HepG2 (cell line): ENCODE measurements around the gene STX1B. TPM values are rescaled to one million over a fixed set of nuclear protein-coding genes. Genes with fewer than 3 reads are reported as not detected.

Experiments used
- CENPT ChIP-seq: sonication (generic); formaldehyde crosslinking; IDR thresholded peaks from 2 replicates; pipeline ENCODE4 v1.8.0; 2022; ENCODE audit warnings: low read depth, mild to moderate bottlenecking, moderate library complexity, missing genetic modification reagents
- GATAD1 ChIP-seq: IDR thresholded peaks from 2 replicates; pipeline ENCODE4 v1.6.1; 2016; ENCODE audit warnings: missing genetic modification reagents, missing compliant biosample characterization
- MTA3 ChIP-seq: sonication (generic); formaldehyde crosslinking; IDR thresholded peaks from 2 replicates; pipeline ENCODE4 v1.4.0; 2020; ENCODE audit warnings: missing genetic modification reagents
- NFKBIZ ChIP-seq: IDR thresholded peaks from 2 replicates; pipeline ENCODE4 v1.6.1; 2018; ENCODE audit warnings: missing genetic modification reagents, missing compliant biosample characterization
- NFRKB ChIP-seq: fragments of 450-650 bp; IDR thresholded peaks from 2 replicates; pipeline ENCODE4 v1.6.1; 2017
- PATZ1 ChIP-seq: sonication (generic); formaldehyde crosslinking; IDR thresholded peaks from 2 replicates; pipeline ENCODE4 v1.4.0; 2020; ENCODE audit warnings: missing genetic modification reagents
- TOE1 ChIP-seq: sonication (generic); formaldehyde crosslinking; IDR thresholded peaks from 2 replicates; pipeline ENCODE4 v1.4.0; 2020; ENCODE audit warnings: mild to moderate bottlenecking, missing genetic modification reagents
- ZHX1 ChIP-seq: sonication (generic); formaldehyde crosslinking; IDR thresholded peaks from 2 replicates; pipeline ENCODE4 v1.8.1; 2022; ENCODE audit warnings: low read depth, mild to moderate bottlenecking, missing genetic modification reagents
- ZNF354B ChIP-seq: sonication (generic); formaldehyde crosslinking; IDR thresholded peaks from 2 replicates; pipeline ENCODE4 v1.8.0; 2022; ENCODE audit warnings: mild to moderate bottlenecking, missing genetic modification reagents
- ZNF552 ChIP-seq: sonication (generic); formaldehyde crosslinking; IDR thresholded peaks from 2 replicates; pipeline ENCODE4 v1.9.0; 2022; ENCODE audit warnings: missing genetic modification reagents, mild to moderate bottlenecking, borderline replicate concordance
- ZNF574 ChIP-seq: sonication (generic); formaldehyde crosslinking; IDR thresholded peaks from 2 replicates; pipeline ENCODE4 v1.4.0; 2020; ENCODE audit warnings: missing genetic modification reagents
- ZNF609 ChIP-seq: sonication (generic); formaldehyde crosslinking; IDR thresholded peaks from 2 replicates; pipeline ENCODE4 v1.4.0; 2020; ENCODE audit warnings: mild to moderate bottlenecking, missing genetic modification reagents, borderline replicate concordance
- ZNF619 ChIP-seq: sonication (generic); formaldehyde crosslinking; IDR thresholded peaks from 2 replicates; pipeline ENCODE4 v1.4.0; 2020; ENCODE audit warnings: mild to moderate bottlenecking, missing genetic modification reagents
- ZNF788 ChIP-seq: sonication (generic); formaldehyde crosslinking; IDR thresholded peaks from 2 replicates; pipeline ENCODE4 v1.5.0; 2020; ENCODE audit warnings: mild to moderate bottlenecking, missing genetic modification reagents, borderline replicate concordance
- polyA plus RNA-seq, 8 experiments: library from polyadenylated mRNA; depleted of rRNA in 3 of 8; stranded (reverse) in 7 of 8; unstranded in 1 of 8; fragments of >200 nt; fragmentation: Illumina TruSeq in 4 of 8; extraction: Trizol in 4 of 8; gene quantifications; 2 replicates each; pipeline versions ENCODE4 v1.2.1 to v1.2.3, GENCODE V29; 2011 to 2016; ENCODE audit warnings: low read depth in 4 of 8, missing spikeins in 1 of 8, mixed read lengths in 1 of 8; ENCODE audit not compliant: insufficient read depth in 1 of 8
- total RNA-seq, 5 experiments: library from RNA; depleted of rRNA; stranded (reverse); fragments of >200 nt; fragmentation: Illumina TruSeq; extraction: Trizol; gene quantifications; 2 replicates each; pipeline ENCODE4 v1.2.3, GENCODE V29; 2016; ENCODE audit warnings: low read depth in 1 of 5
- TF ChIP-seq, protein P1 (sequence below): sonication (generic); formaldehyde crosslinking; IDR thresholded peaks from 2 replicates; pipeline ENCODE4 v1.4.0; 2020; ENCODE audit warnings: missing genetic modification reagents; ENCODE audit errors: not compliant biosample characterization

STX1B gene
- total and polyA plus RNA-seq, 2 of the 13 experiments (the other 11 are each of a cell fraction or from before 2014, with no cell fraction given) = 2.1 to 3.0 TPM

DNA sequence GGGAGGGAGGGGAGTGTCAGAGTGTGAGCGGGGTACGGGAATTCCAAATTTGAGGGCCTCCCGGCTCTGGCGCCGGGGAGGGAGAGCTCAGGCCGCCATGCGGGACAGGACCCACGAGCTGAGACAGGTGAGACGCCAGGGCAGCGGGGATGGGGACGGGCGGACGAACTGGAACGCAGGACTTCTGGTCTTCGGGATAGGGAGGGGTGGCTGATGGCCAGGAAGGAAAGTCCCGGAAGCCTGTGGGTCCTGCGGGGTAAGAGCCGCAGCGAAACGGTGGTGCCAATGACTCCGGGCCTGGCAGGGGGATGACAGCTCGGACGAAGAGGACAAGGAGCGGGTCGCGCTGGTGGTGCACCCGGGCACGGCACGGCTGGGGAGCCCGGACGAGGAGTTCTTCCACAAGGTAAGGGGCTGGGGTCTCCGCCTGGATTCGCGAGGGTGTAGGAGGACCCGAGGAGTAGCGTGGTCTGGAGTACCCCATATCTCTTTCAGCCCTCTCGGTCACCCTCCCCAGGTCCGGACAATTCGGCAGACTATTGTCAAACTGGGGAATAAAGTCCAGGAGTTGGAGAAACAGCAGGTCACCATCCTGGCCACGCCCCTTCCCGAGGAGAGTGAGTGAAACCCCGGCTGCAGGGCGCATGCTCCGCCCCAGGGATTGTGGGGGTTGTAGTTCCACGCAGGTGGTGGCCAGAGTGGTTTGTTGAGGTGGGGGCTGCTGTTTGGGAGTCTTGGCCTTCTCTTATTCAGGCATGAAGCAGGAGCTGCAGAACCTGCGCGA lies 23.5 kb upstream of the STX1B start (continued):
- TF ChIP-seq ZNF609 (CRISPR knock-in tag) = no peak
- TF ChIP-seq MTA3 (CRISPR knock-in tag) = no peak
- no peak; the same call in 1 of the 2 replicates for TF ChIP-seq ZNF619 (CRISPR knock-in tag)
- no peak for TF ChIP-seq ZHX1 (CRISPR knock-in tag)
- TF ChIP-seq PATZ1 (CRISPR knock-in tag) = peak; percentile 50; the same call in 1 of the 2 replicates
- TF ChIP-seq TOE1 = no peak
- peak; percentile 79; the same call in 1 of the 2 replicates for TF ChIP-seq ZNF788 (CRISPR knock-in tag)
- no peak for TF ChIP-seq NFRKB
- no peak for TF ChIP-seq ZNF354B
- peak; percentile 80 for TF ChIP-seq ZNF574 (CRISPR knock-in tag)
- 0 out of 2 replicates have a peak, but pooled peaks have one; percentile 13 for TF ChIP-seq ZNF552 (CRISPR knock-in tag)
- TF ChIP-seq, protein P1, sequence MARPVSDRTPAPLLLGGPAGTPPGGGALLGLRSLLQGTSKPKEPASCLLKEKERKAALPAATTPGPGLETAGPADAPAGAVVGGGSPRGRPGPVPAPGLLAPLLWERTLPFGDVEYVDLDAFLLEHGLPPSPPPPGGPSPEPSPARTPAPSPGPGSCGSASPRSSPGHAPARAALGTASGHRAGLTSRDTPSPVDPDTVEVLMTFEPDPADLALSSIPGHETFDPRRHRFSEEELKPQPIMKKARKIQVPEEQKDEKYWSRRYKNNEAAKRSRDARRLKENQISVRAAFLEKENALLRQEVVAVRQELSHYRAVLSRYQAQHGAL (CRISPR knock-in tag) = no peak
- peak; percentile 18; the same call in 1 of the 2 replicates for TF ChIP-seq NFKBIZ (CRISPR knock-in tag)
- TF ChIP-seq GATAD1 (CRISPR knock-in tag) = peak; percentile 68
- no peak for TF ChIP-seq CENPT (CRISPR knock-in tag)
